ENCODE measurements around the gene POLR3E.

DNA sequence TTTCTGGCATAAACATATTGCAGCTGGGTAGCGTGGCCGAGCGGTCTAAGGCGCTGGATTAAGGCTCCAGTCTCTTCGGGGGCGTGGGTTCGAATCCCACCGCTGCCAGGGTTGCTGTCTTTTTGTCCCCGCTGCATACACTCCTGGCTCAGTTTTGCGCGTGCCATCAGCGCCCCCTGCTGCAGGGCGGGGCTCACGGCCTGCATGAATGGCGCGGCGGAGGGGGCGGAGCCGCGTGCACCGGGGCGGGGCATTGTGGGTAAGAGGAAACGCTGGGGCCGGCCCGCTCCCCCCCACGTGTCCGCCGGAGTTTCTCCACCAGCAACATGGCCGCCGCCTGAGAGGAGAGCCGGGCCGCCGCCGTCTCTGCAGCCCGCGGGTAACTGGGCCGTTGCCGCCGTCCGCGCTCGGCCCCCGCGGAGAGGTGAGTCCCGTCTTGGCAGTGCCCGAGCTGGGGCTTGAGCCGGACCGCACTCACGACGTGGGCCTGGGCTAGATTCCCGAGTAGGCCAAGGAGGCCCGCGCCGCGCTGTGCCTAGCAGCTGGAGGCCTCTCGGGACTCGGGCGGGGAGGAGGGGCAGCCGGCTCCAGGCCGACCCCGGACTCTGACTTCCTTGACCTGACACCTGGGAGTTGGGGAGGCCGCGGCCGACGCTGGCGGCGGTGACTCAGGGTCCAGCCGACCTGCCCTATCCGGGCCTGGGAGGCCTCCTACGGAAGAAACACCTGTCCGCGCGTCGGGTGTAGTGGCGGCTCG lies at the start of gene POLR3E:
- TF ChIP-seq, protein P1, sequence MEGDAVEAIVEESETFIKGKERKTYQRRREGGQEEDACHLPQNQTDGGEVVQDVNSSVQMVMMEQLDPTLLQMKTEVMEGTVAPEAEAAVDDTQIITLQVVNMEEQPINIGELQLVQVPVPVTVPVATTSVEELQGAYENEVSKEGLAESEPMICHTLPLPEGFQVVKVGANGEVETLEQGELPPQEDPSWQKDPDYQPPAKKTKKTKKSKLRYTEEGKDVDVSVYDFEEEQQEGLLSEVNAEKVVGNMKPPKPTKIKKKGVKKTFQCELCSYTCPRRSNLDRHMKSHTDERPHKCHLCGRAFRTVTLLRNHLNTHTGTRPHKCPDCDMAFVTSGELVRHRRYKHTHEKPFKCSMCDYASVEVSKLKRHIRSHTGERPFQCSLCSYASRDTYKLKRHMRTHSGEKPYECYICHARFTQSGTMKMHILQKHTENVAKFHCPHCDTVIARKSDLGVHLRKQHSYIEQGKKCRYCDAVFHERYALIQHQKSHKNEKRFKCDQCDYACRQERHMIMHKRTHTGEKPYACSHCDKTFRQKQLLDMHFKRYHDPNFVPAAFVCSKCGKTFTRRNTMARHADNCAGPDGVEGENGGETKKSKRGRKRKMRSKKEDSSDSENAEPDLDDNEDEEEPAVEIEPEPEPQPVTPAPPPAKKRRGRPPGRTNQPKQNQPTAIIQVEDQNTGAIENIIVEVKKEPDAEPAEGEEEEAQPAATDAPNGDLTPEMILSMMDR (IDR thresholded peaks at IDR 0.05), result peak; percentile 91
- TF ChIP-seq EZH2 (IDR thresholded peaks at IDR 0.05), result no peak

Measured in neural progenitor cell (in vitro differentiated cells).